Measurements from ENCODE around the gene RFC1. TPM values are rescaled to one million over a fixed set of nuclear protein-coding genes. Genes with fewer than 3 reads are reported as not detected.

Gene RFC1
- total RNA-seq, 2 donors from 2014 or later, result 30.9 to 46.8 TPM

- Histone ChIP-seq H3K4me3 (no peak overlapping the region), H3K9me3 (no peaks in the 10 kb centered on the region), H3K27me3 (no peaks in the 10 kb centered on the region), H3K36me3 (replicated peaks in 1 of 2; ENCODE audit: insufficient read depth in 1 of 2, low read depth in 2 of 2) (no peaks in the 10 kb centered on the region), H3K27ac (no peak overlapping the region), H3K4me1 (peaks cover 26% of the 10 kb centered on the region)
- WGBS, 2 donors, result 92 to 97% methylated on average over 2 of the region's 2 CpGs
- DNase-seq, result no peak
- TF ChIP-seq CTCF (IDR thresholded peaks at IDR 0.05) (no peak), POLR2A (IDR thresholded peaks at IDR 0.05) (no peak)
- ATAC-seq, result no peak
- intact Hi-C loops (cut with DNase I), result no loop called here
Observed at GRCh38 chr4:39326468-39326977, 39.6 kb downstream of the RFC1 start.

- ATAC-seq (no peak), DNase-seq (no peak)
- 83 to 87% methylated on average over 4 of the region's 4 CpGs for WGBS, 2 donors
- intact Hi-C loops (cut with DNase I), result no loop called here
- Histone ChIP-seq H3K4me3 (no peak overlapping the region), H3K27me3 (no peaks in the 10 kb centered on the region), H3K36me3 (replicated peaks in 1 of 2; ENCODE audit: insufficient read depth in 1 of 2, low read depth in 2 of 2) (no peaks in the 10 kb centered on the region), H3K27ac (peak overlapping the region in 1 of 4 donors; percentile 12), H3K4me1 (peaks cover 23% of the 10 kb centered on the region), H3K9me3 (no peaks in the 10 kb centered on the region)
- TF ChIP-seq CTCF (IDR thresholded peaks at IDR 0.05), result no peak
- TF ChIP-seq POLR2A (IDR thresholded peaks at IDR 0.05), result no peak
Observed at GRCh38 chr4:39324897-39325613, 41.1 kb downstream of the RFC1 start.

- ATAC-seq (no peak), DNase-seq (no peak)
- H3K27me3 ChIP-seq, result no peaks in the 10 kb centered on the region
- H3K4me3 ChIP-seq, result no peak overlapping the region
- peaks cover 0 to 2% of the 10 kb centered on the region in 2 donors for H3K36me3 ChIP-seq (replicated peaks in 1 of 2; ENCODE audit: insufficient read depth in 1 of 2, low read depth in 2 of 2)
- peaks cover 23% of the 10 kb centered on the region for H3K4me1 ChIP-seq
- peak overlapping the region in 1 of 4 donors; percentile 16 for H3K27ac ChIP-seq
- 74 to 84% methylated on average over 2 of the region's 2 CpGs for WGBS, 2 donors
- no peak for TF ChIP-seq CTCF (IDR thresholded peaks at IDR 0.05)
- TF ChIP-seq POLR2A (IDR thresholded peaks at IDR 0.05), result no peak
- intact Hi-C loops (cut with DNase I), result no loop called here
- H3K9me3 ChIP-seq, result no peaks in the 10 kb centered on the region
Observed at GRCh38 chr4:39324446-39324845, 41.7 kb downstream of the RFC1 start.

- H3K27ac ChIP-seq, result peak overlapping the region in 1 of 4 donors; percentile 16
- ATAC-seq (no peak), DNase-seq (no peak)
- intact Hi-C loops (cut with DNase I), result no loop called here
- H3K36me3 ChIP-seq (replicated peaks in 1 of 2; ENCODE audit: insufficient read depth in 1 of 2, low read depth in 2 of 2), result peaks cover 0 to 2% of the 10 kb centered on the region in 2 donors
- peaks cover 23% of the 10 kb centered on the region for H3K4me1 ChIP-seq
- WGBS, 2 donors, result 78 to 100% methylated on average over 1 of the region's 1 CpG
- TF ChIP-seq POLR2A (IDR thresholded peaks at IDR 0.05) (no peak), CTCF (IDR thresholded peaks at IDR 0.05) (no peak)
- H3K9me3 ChIP-seq, result no peaks in the 10 kb centered on the region
- no peaks in the 10 kb centered on the region for H3K27me3 ChIP-seq
- no peak overlapping the region for H3K4me3 ChIP-seq
Observed at GRCh38 chr4:39323821-39324220, 42.3 kb downstream of the RFC1 start.
